IMR-90 (cell line): Measurements from ENCODE around the gene PDIA2. TPM values are rescaled to one million over a fixed set of nuclear protein-coding genes. Genes with fewer than 3 reads are reported as not detected.

Source experiments
- ATAC-seq: fragments of 200-7000 bp; cut with Tn5 transposase; 2 replicates; pipeline ENCODE4 v1.9.1; 2020; ENCODE audit warnings: low read depth, mild to moderate bottlenecking, moderate library complexity
- BruUV-seq: library from RNA; stranded (reverse); fragments of 400-500 nt; replicated peaks from 2 replicates; lab custom pipeline; 2021; lab: Mats Ljungman, UMichigan
- CTCF ChIA-PET: fragments of 300-600 bp; formaldehyde crosslinking; extraction: SDS; loops from one replicate; lab custom pipeline; 2021; ENCODE audit warnings: antibody characterized with exemption; lab: Yijun Ruan, JAX
- POLR2A ChIA-PET: fragments of 300-600 bp; sonication (Branson Sonifier 250); formaldehyde crosslinking; loops from one replicate; lab custom pipeline; 2022; ENCODE audit warnings: antibody characterized with exemption; ENCODE audit not compliant: unreplicated experiment; lab: Charles Lee
- DNase-seq: peaks from one replicate; pipeline ENCODE4 v3.0.0; 2013
- H2AFZ ChIP-seq: replicated peaks from 2 replicates; pipeline ENCODE3; 2013; ENCODE audit warnings: low read length, mild to moderate bottlenecking; ENCODE audit not compliant: poor library complexity
- H2AK5ac ChIP-seq: 2 replicates; pipeline ENCODE4 v1.6.1; 2013; ENCODE audit warnings: low read depth, low read length, inconsistent platforms
- H2AK9ac ChIP-seq: replicated peaks from 2 replicates; pipeline ENCODE3; 2013; ENCODE audit warnings: mild to moderate bottlenecking, low read depth, low read length, moderate library complexity; ENCODE audit not compliant: poor library complexity
- H2BK120ac ChIP-seq: 2 replicates; pipeline ENCODE4 v1.6.1; 2013; ENCODE audit warnings: low read depth, low read length, inconsistent platforms
- H2BK15ac ChIP-seq: 3 replicates; pipeline ENCODE4 v1.6.1; 2013; ENCODE audit warnings: low read depth, low read length, inconsistent platforms
- H2BK20ac ChIP-seq: 2 replicates; pipeline ENCODE4 v1.6.1; 2013; ENCODE audit warnings: low read depth, mild to moderate bottlenecking, inconsistent platforms, low read length, moderate library complexity
- H2BK5ac ChIP-seq: 2 replicates; pipeline ENCODE4 v1.6.1; 2013; ENCODE audit warnings: mild to moderate bottlenecking, low read depth, low read length, inconsistent platforms; ENCODE audit not compliant: poor library complexity, severe bottlenecking
- H3K14ac ChIP-seq: replicated peaks from 2 replicates; pipeline ENCODE4 v1.6.1; 2013; ENCODE audit warnings: low read depth, low read length, inconsistent platforms
- H3K18ac ChIP-seq: 2 replicates; pipeline ENCODE4 v1.6.1; 2013; ENCODE audit warnings: low read depth, low read length, control low read depth
- H3K23ac ChIP-seq: 2 replicates; pipeline ENCODE4 v1.6.1; 2013; ENCODE audit warnings: low read depth, low read length, inconsistent platforms
- H3K27ac ChIP-seq: 2 replicates; pipeline ENCODE4 v1.5.1; 2013; ENCODE audit warnings: mild to moderate bottlenecking, control low read depth, low read length; ENCODE audit not compliant: insufficient read depth
- H3K27me3 ChIP-seq: 2 replicates; pipeline ENCODE4 v1.6.1; 2013; ENCODE audit warnings: low read length; ENCODE audit not compliant: control insufficient read depth, insufficient read depth
- H3K36me3 ChIP-seq: 2 replicates; pipeline ENCODE4 v1.6.1; 2013; ENCODE audit warnings: low read length, mixed read lengths; ENCODE audit not compliant: control insufficient read depth, insufficient read depth
- H3K4ac ChIP-seq: 2 replicates; pipeline ENCODE4 v1.6.1; 2013; ENCODE audit warnings: low read depth, low read length, inconsistent platforms
- H3K4me1 ChIP-seq: 2 replicates; pipeline ENCODE4 v1.6.1; 2013; ENCODE audit warnings: low read length, mixed read lengths; ENCODE audit not compliant: control insufficient read depth, insufficient read depth
- H3K4me2 ChIP-seq: 2 replicates; pipeline ENCODE4 v1.6.1; 2013; ENCODE audit warnings: low read depth, mild to moderate bottlenecking, control low read depth, low read length, moderate library complexity
- H3K4me3 ChIP-seq: 2 replicates; pipeline ENCODE4 v1.5.1; 2013; ENCODE audit warnings: low read depth, mild to moderate bottlenecking, control low read depth, low read length, moderate library complexity; ENCODE audit not compliant: insufficient read depth
- H3K56ac ChIP-seq: 2 replicates; pipeline ENCODE4 v1.6.1; 2013; ENCODE audit warnings: low read length, inconsistent platforms; ENCODE audit not compliant: insufficient read depth; ENCODE audit errors: extremely low read depth
- H3K79me1 ChIP-seq, 2 experiments: 2 replicates each; pipeline ENCODE4 v1.6.1; 2013; ENCODE audit warnings: low read length in 2 of 2, inconsistent platforms in 1 of 2, low read depth in 1 of 2
- H3K9ac ChIP-seq: 2 replicates; pipeline ENCODE4 v1.6.1; 2013; ENCODE audit warnings: low read depth, low read length, control low read depth
- H3K9me1 ChIP-seq: 2 replicates; pipeline ENCODE4 v1.6.1; 2013; ENCODE audit warnings: low read length, inconsistent platforms; ENCODE audit not compliant: insufficient read depth
- H3K9me3 ChIP-seq: 2 replicates; pipeline ENCODE4 v1.6.1; 2013; ENCODE audit warnings: low read length; ENCODE audit not compliant: control insufficient read depth, insufficient read depth
- H4K20me1 ChIP-seq: 2 replicates; pipeline ENCODE4 v1.6.1; 2013; ENCODE audit warnings: low read length, inconsistent platforms; ENCODE audit not compliant: insufficient read depth
- H4K5ac ChIP-seq: 2 replicates; pipeline ENCODE4 v1.6.1; 2013; ENCODE audit warnings: mild to moderate bottlenecking, low read depth, low read length, control low read depth
- H4K8ac ChIP-seq, 2 experiments: 2 replicates each; pipeline ENCODE4 v1.6.1; 2013; ENCODE audit warnings: low read depth in 2 of 2, low read length in 2 of 2, control low read depth in 1 of 2, inconsistent platforms in 1 of 2
- H4K91ac ChIP-seq: 2 replicates; pipeline ENCODE4 v1.6.1; 2013; ENCODE audit warnings: low read depth, low read length, inconsistent platforms; ENCODE audit not compliant: insufficient read depth
- BHLHE40 ChIP-seq: fragments of 150-350 bp; IDR thresholded peaks from 2 replicates; pipeline ENCODE4 v1.6.1; 2016; ENCODE audit warnings: mild to moderate bottlenecking, low read depth, low read length
- CEBPB ChIP-seq: IDR thresholded peaks from 2 replicates; pipeline ENCODE4 v1.6.1; 2012; ENCODE audit warnings: low read depth, low read length, improper control_type of control experiment
- CHD1 ChIP-seq: IDR thresholded peaks from 2 replicates; pipeline ENCODE4 v1.6.1; 2012; ENCODE audit warnings: low read depth, low read length, improper control_type of control experiment
- CTCF ChIP-seq: conservative IDR thresholded peaks from 2 replicates; pipeline ENCODE4 v1.5.1; 2012; ENCODE audit warnings: mild to moderate bottlenecking, low read depth, low read length, improper control_type of control experiment
- FOS ChIP-seq: fragments of 150-350 bp; IDR thresholded peaks from 2 replicates; pipeline ENCODE4 v1.6.1; 2016; ENCODE audit warnings: low read depth, low read length
- MAFK ChIP-seq: IDR thresholded peaks from 2 replicates; pipeline ENCODE4 v1.6.1; 2012; ENCODE audit warnings: low read depth, low read length, improper control_type of control experiment
- NFE2L2 ChIP-seq: fragments of 150-350 bp; IDR thresholded peaks from 2 replicates; pipeline ENCODE4 v1.6.1; 2016; ENCODE audit warnings: low read depth, mild to moderate bottlenecking, low read length
- POLR2A ChIP-seq: IDR thresholded peaks from 2 replicates; pipeline ENCODE4 v1.6.1; 2012; ENCODE audit warnings: mild to moderate bottlenecking, low read depth, low read length
- RAD21 ChIP-seq: IDR thresholded peaks from 2 replicates; pipeline ENCODE4 v1.6.1; 2012; ENCODE audit warnings: low read length, improper control_type of control experiment
- RFX5 ChIP-seq: IDR thresholded peaks from 2 replicates; pipeline ENCODE4 v1.8.0; 2012; ENCODE audit warnings: low read depth, mild to moderate bottlenecking, low read length, moderate library complexity
- SMC3 ChIP-seq: fragments of 150-350 bp; IDR thresholded peaks from 2 replicates; pipeline ENCODE4 v1.6.1; 2016; ENCODE audit warnings: low read depth, mild to moderate bottlenecking, antibody characterized with exemption, low read length, moderate library complexity
- WGBS, 2 experiments: methylation state at CpG; one replicate each; pipeline versions ENCODE4 v1.1.5 to v1.1.7; 2013; ENCODE audit warnings: missing lambda C conversion rate in 2 of 2; ENCODE audit not compliant: insufficient read length in 1 of 2; ENCODE audit errors: extremely low coverage in 2 of 2; 5-methylcytosine and 5-hydroxymethylcytosine counted together
- dilution Hi-C: fragments of 300-500 bp; cut with HindIII; formaldehyde crosslinking; loops from one replicate; pipeline ENCODE4 v1.14.3; 2018; ENCODE audit warnings: low sequenced_read_pairs; ENCODE audit not compliant: unreplicated experiment
- in situ Hi-C: fragments of 300-500 bp; cut with MboI; formaldehyde crosslinking; loops from 3 replicates; pipeline ENCODE4 v1.14.3; 2019; ENCODE audit warnings: low sequenced_read_pairs, inconsistent platforms, mixed read lengths
- intact Hi-C: fragments of 100-400 bp; cut with micrococcal nuclease; formaldehyde crosslinking; loops from 2 replicates; pipeline ENCODE4 v1.10.0; 2022
- polyA plus RNA-seq, 3 experiments: library from polyadenylated mRNA; depleted of rRNA; stranded (reverse); fragments of >200 nt; gene quantifications; 2 replicates each; pipeline ENCODE4 v1.2.3, GENCODE V29; 2012; ENCODE audit warnings: low replicate concordance in 1 of 3
- total RNA-seq: library from RNA; depleted of rRNA; stranded (reverse); fragments of >200 nt; gene quantifications from 2 replicates; pipeline ENCODE4 v1.2.3, GENCODE V29; 2012
- TF ChIP-seq, protein P1 (sequence below): fragments of 150-350 bp; IDR thresholded peaks from 2 replicates; pipeline ENCODE4 v1.6.1; 2017; ENCODE audit warnings: mild to moderate bottlenecking, antibody characterized with exemption, low read length, low read depth
- TF ChIP-seq, protein P2 (sequence below): fragments of 150-350 bp; IDR thresholded peaks from 2 replicates; pipeline ENCODE4 v1.6.1; 2016; ENCODE audit warnings: low read depth, mild to moderate bottlenecking, low read length, moderate library complexity, borderline replicate concordance

The PDIA2 gene
- total and polyA plus RNA-seq, 2 of the 4 experiments (the other 2 are of a cell fraction) = 0.17 TPM; not detected in 1

DNA sequence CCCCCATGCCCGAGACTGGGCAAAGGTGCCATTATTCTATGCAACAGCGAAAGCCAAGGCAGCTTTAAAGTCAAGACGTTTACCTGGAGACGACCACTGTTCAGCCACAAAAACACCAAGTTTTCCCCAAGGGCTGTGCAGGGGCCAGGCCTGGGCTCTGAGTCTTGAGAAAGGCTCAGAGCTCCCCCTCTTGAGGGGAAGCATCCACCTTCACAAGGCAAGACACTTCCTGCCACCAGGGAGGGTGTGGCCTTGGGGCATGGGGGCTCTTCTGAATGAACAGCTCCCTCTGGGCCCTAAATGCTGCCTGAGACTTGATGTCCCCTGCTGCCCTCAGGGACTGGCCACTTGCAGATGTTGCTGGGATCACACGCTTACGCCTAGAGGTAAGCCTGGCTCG lies 26.5 kb downstream of the PDIA2 start:
- no peak overlapping the region for H2BK5ac ChIP-seq
- POLR2A ChIA-PET = no interaction called here
- H3K56ac ChIP-seq = no peak overlapping the region
- H3K9me3 ChIP-seq = no peaks in the 10 kb centered on the region
- H3K4me2 ChIP-seq = no peak overlapping the region
- H2BK20ac ChIP-seq = no peak overlapping the region
- H2AK9ac ChIP-seq = no peak overlapping the region
- WGBS, 2 experiments = 94% methylated on average over 2 of the region's 7 CpGs; no CpG with 5 or more reads in 1 of the 2 experiments
- TF ChIP-seq, protein P1, sequence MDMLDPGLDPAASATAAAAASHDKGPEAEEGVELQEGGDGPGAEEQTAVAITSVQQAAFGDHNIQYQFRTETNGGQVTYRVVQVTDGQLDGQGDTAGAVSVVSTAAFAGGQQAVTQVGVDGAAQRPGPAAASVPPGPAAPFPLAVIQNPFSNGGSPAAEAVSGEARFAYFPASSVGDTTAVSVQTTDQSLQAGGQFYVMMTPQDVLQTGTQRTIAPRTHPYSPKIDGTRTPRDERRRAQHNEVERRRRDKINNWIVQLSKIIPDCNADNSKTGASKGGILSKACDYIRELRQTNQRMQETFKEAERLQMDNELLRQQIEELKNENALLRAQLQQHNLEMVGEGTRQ = no peak
- TF ChIP-seq, protein P2, sequence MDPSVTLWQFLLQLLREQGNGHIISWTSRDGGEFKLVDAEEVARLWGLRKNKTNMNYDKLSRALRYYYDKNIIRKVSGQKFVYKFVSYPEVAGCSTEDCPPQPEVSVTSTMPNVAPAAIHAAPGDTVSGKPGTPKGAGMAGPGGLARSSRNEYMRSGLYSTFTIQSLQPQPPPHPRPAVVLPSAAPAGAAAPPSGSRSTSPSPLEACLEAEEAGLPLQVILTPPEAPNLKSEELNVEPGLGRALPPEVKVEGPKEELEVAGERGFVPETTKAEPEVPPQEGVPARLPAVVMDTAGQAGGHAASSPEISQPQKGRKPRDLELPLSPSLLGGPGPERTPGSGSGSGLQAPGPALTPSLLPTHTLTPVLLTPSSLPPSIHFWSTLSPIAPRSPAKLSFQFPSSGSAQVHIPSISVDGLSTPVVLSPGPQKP = no peak
- TF ChIP-seq CHD1 = no peak
- TF ChIP-seq NFE2L2 = no peak
- no peak for TF ChIP-seq MAFK
- TF ChIP-seq RFX5 = no peak
- TF ChIP-seq FOS = no peak
- no peak for TF ChIP-seq POLR2A
- TF ChIP-seq SMC3 = no peak
- TF ChIP-seq BHLHE40 = no peak
- no peak for TF ChIP-seq CTCF
- no peak for TF ChIP-seq RAD21
- no peak for TF ChIP-seq CEBPB
- in situ Hi-C loops = no loop called here
- H3K9ac ChIP-seq = no peak overlapping the region
- no peak overlapping the region for H4K8ac ChIP-seq
- H3K79me1 ChIP-seq = peaks cover 12 to 30% of the 10 kb centered on the region in 2 experiments
- no peak overlapping the region for H2AFZ ChIP-seq
- no peak overlapping the region for H2BK15ac ChIP-seq
- H3K4ac ChIP-seq = no peak overlapping the region
- no peak overlapping the region for H3K14ac ChIP-seq
- H4K20me1 ChIP-seq = peaks cover 8% of the 10 kb centered on the region; the same call in 1 of the 2 replicates
- no peak overlapping the region for H2AK5ac ChIP-seq
- no peaks in the 10 kb centered on the region for H3K9me1 ChIP-seq
- intact Hi-C loops = no loop called here
- dilution Hi-C loops = no loop called here
- no peak overlapping the region for H4K5ac ChIP-seq
- H3K18ac ChIP-seq = no peak overlapping the region
- H3K27ac ChIP-seq = no peak overlapping the region
- H3K4me1 ChIP-seq = no peaks in the 10 kb centered on the region
- peaks cover 49% of the 10 kb centered on the region for H3K36me3 ChIP-seq
- no peak for DNase-seq
- H4K91ac ChIP-seq = no peak overlapping the region
- no peak overlapping the region for H3K23ac ChIP-seq
- no TSS peak for BruUV-seq
- CTCF ChIA-PET = no interaction called here
- ATAC-seq = no peak
- no peak overlapping the region for H2BK120ac ChIP-seq
- H3K4me3 ChIP-seq = no peak overlapping the region
- no peaks in the 10 kb centered on the region for H3K27me3 ChIP-seq
